HG03039 (cell line): ENCODE results near the gene PLK3.
A peak's percentile ranks its signal among the peaks of the same experiment; 100 is the strongest.
"Not testable (repeated sequence)": the region's sequence is repeated elsewhere in the genome, so short reads cannot be mapped to it uniquely, and the experiment has no call there.

Source experiments
- ATAC-seq: cut with Tn5 transposase; IDR thresholded peaks from one replicate; pipeline ENCODE4 v1.9.1; 2021; ENCODE audit warnings: mild to moderate bottlenecking, moderate library complexity; ENCODE audit not compliant: unreplicated experiment

The PLK3 gene

GRCh38 chr1:44786841-44787426 lies 13.2 kb upstream of the PLK3 start:
- no peak for ATAC-seq

- no peak for ATAC-seq
Measured at GRCh38 chr1:44787506-44787905, 12.7 kb upstream of the PLK3 start.

GRCh38 chr1:44788120-44788860 lies 11.9 kb upstream of the PLK3 start, which contains the start of gene BEST4:
BEST4 (minus strand) TSS chr1:44788170; CDS start chr1:44787705, 465 bp downstream.
- no peak for ATAC-seq

- no peak for ATAC-seq
Measured at GRCh38 chr1:44790968-44791801, 9.0 kb upstream of the PLK3 start.

GRCh38 chr1:44792736-44793502 lies 7.3 kb upstream of the PLK3 start:
- ATAC-seq = no peak

- ATAC-seq = not testable (repeated sequence)
Measured at GRCh38 chr1:44797886-44798285, 2.3 kb upstream of the PLK3 start.

- ATAC-seq = no peak
Measured at GRCh38 chr1:44798481-44799365, 1.5 kb upstream of the PLK3 start.

- no peak for ATAC-seq
Measured at GRCh38 chr1:44801491-44802305, 1.5 kb downstream of the PLK3 start.

GRCh38 chr1:44802306-44803061 lies 2.3 kb downstream of the PLK3 start:
- no peak for ATAC-seq

GRCh38 chr1:44803062-44803311 lies 2.8 kb downstream of the PLK3 start:
- no peak for ATAC-seq

GRCh38 chr1:44803312-44804095 lies 3.3 kb downstream of the PLK3 start:
- no peak for ATAC-seq

GRCh38 chr1:44805311-44806024 lies 5.3 kb downstream of the PLK3 start:
- no peak for ATAC-seq

GRCh38 chr1:44806025-44806703 lies 6.0 kb downstream of the PLK3 start:
- ATAC-seq = no peak

- no peak for ATAC-seq
Measured at GRCh38 chr1:44806704-44807363, 6.7 kb downstream of the PLK3 start, which contains the start of gene DYNLT4. DYNLT4 (minus strand) TSS chr1:44807351; CDS start chr1:44806668, 683 bp downstream.

- peak; percentile 18 for ATAC-seq
Measured at GRCh38 chr1:44807364-44808062, 7.3 kb downstream of the PLK3 start.
